ENCODE measurements around the gene TRIM25. TPM values are rescaled to one million over a fixed set of nuclear protein-coding genes. Genes with fewer than 3 reads are reported as not detected.
A peak's percentile ranks its signal among the peaks of the same experiment; 100 is the strongest.

Gene TRIM25
- total RNA-seq, 1 experiment from 2014 or later = 32.5 TPM

- no peak overlapping the region for H3K4ac ChIP-seq (ENCODE audit: low read depth, low read length)
- no peak overlapping the region for H3K4me3 Mint-ChIP-seq
- no peak for TF ChIP-seq CTCF (conservative IDR thresholded peaks at IDR 0.05)
Observed at GRCh38 chr17:56894859-56895455, 18.9 kb downstream of the TRIM25 start.

More at GRCh38 chr17:56894859-56895455, 18.9 kb downstream of the TRIM25 start:
- Histone ChIP-seq H2BK120ac (ENCODE audit: low read depth, low read length, poor library complexity, severe bottlenecking) (no peak overlapping the region), H3K23ac (ENCODE audit: insufficient read length, low read depth, low read length) (no peak overlapping the region), H3K56ac (ENCODE audit: insufficient read length, low read depth, low read length) (no peak overlapping the region), H3K9ac (ENCODE audit: extremely low read depth, insufficient read length, low read length) (no peak overlapping the region), H2AK5ac (ENCODE audit: insufficient read length, low read length) (no peak overlapping the region), H4K8ac (replicated peaks; ENCODE audit: insufficient read length, low read depth, low read length) (no peak overlapping the region), H3T11ph (ENCODE audit: low read length) (no peak overlapping the region), H2BK20ac (ENCODE audit: low read depth, low read length, poor library complexity, severe bottlenecking) (no peak overlapping the region), H4K20me1 (ENCODE audit: control insufficient read depth, insufficient read depth, insufficient read length) (no peaks in the 10 kb centered on the region), H3K23me2 (ENCODE audit: insufficient read length, low read depth, low read length, poor library complexity, severe bottlenecking) (no peaks in the 10 kb centered on the region), H2AFZ (ENCODE audit: low read length) (no peak overlapping the region), H3K79me1 (ENCODE audit: insufficient read depth, low read depth, low read length, poor library complexity, severe bottlenecking) (no peaks in the 10 kb centered on the region), H4K91ac (ENCODE audit: insufficient read length, low read depth, low read length) (no peak overlapping the region), H2BK12ac (ENCODE audit: insufficient read length, low read depth, low read length) (no peak overlapping the region), H3K27me3 (ENCODE audit: insufficient read depth, low read length) (no peaks in the 10 kb centered on the region), H3K27ac (ENCODE audit: insufficient read length, low read depth, low read length) (no peak overlapping the region), H2BK15ac (ENCODE audit: low read depth, low read length) (no peak overlapping the region), H3K18ac (ENCODE audit: insufficient read length, low read depth, low read length) (no peak overlapping the region), H2BK5ac (ENCODE audit: insufficient read length, low read length) (no peak overlapping the region), H3K4me2 (ENCODE audit: insufficient read depth, insufficient read length, low read length) (no peak overlapping the region), H3K79me2 (ENCODE audit: insufficient read depth, low read length) (no peaks in the 10 kb centered on the region), H3K14ac (ENCODE audit: insufficient read depth, low read length) (no peak overlapping the region), H4K5ac (ENCODE audit: insufficient read length, low read depth, low read length) (no peak overlapping the region), H3K4me1 (ENCODE audit: insufficient read depth, low read length) (no peaks in the 10 kb centered on the region), H3K9me3 (ENCODE audit: control insufficient read depth, low read depth, low read length) (no peaks in the 10 kb centered on the region)
- Mint-ChIP-seq H3K4me1 (peaks cover 14 to 27% of the 10 kb centered on the region in 2 experiments), H3K27ac (peak overlapping the region in 1 of 3 experiments; percentile 7; a peak in 3 of 7 replicates), H3K27me3 (ENCODE audit: low read depth) (no peaks in the 10 kb centered on the region), H3K9me3 (no peaks in the 10 kb centered on the region), H3K36me3 (ENCODE audit: insufficient read depth in 1 of 3, low read depth in 3 of 3) (peaks cover 30 to 77% (median 36%) of the 10 kb centered on the region in 3 experiments; a peak in 6 of 7 replicates)
- DNase-seq = no peak
- no CpG with 5 or more reads among the region's 20 CpGs for WGBS (ENCODE audit: extremely low coverage, insufficient read length, low lambda C conversion rate)

Data from H9 (cell line).